MCF 10A (cell line): ENCODE measurements around the gene ST6GALNAC4. TPM values are rescaled to one million over a fixed set of nuclear protein-coding genes. Genes with fewer than 3 reads are reported as not detected.
A peak's percentile ranks its signal among the peaks of the same experiment; 100 is the strongest.

ENCODE experiments used
- BruUV-seq: library from RNA; stranded (reverse); fragments of 400-500 nt; replicated peaks from 2 replicates; lab custom pipeline; 2021; lab: Mats Ljungman, UMichigan
- CTCF ChIA-PET: fragments of 300-600 bp; sonication (Branson Sonifier 250); formaldehyde crosslinking; extraction: SDS; loops from one replicate; lab custom pipeline; 2021; ENCODE audit warnings: antibody characterized with exemption, inconsistent platforms; lab: Yijun Ruan, JAX
- POLR2A ChIA-PET: fragments of 300-600, 350-650 bp; sonication (Branson Sonifier 250); formaldehyde crosslinking; extraction: SDS; loops from one replicate; lab custom pipeline; 2020; ENCODE audit warnings: antibody characterized with exemption, inconsistent platforms; lab: Yijun Ruan, JAX
- DNase-seq: peaks from one replicate; pipeline ENCODE4 v3.0.0-alpha.2; 2018; ENCODE audit not compliant: unreplicated experiment
- H3K27ac Mint-ChIP-seq: one replicate; pipeline ENCODE4 v1.8.0; 2022; ENCODE audit warnings: mild to moderate bottlenecking, low read depth, mixed read lengths; ENCODE audit not compliant: unreplicated experiment
- H3K27me3 Mint-ChIP-seq: one replicate; pipeline ENCODE4 v1.8.0; 2022; ENCODE audit warnings: mixed read lengths; ENCODE audit not compliant: insufficient read depth, unreplicated experiment
- H3K36me3 Mint-ChIP-seq: one replicate; pipeline ENCODE4 v1.8.0; 2022; ENCODE audit warnings: mild to moderate bottlenecking, moderate library complexity, mixed read lengths; ENCODE audit not compliant: insufficient read depth, unreplicated experiment
- H3K4me1 Mint-ChIP-seq: one replicate; pipeline ENCODE4 v1.8.0; 2022; ENCODE audit warnings: mixed read lengths; ENCODE audit not compliant: insufficient read depth, unreplicated experiment
- H3K4me3 Mint-ChIP-seq: one replicate; pipeline ENCODE4 v1.8.0; 2022; ENCODE audit warnings: mild to moderate bottlenecking, moderate library complexity, mixed read lengths; ENCODE audit not compliant: unreplicated experiment
- H3K9me3 Mint-ChIP-seq: one replicate; pipeline ENCODE4 v1.8.0; 2022; ENCODE audit warnings: mixed read lengths; ENCODE audit not compliant: unreplicated experiment
- CTCF ChIP-seq: fragments of 200-600 bp; IDR thresholded peaks from one replicate; pipeline ENCODE4 v1.8.0; 2022; ENCODE audit warnings: antibody characterized with exemption, mild to moderate bottlenecking; ENCODE audit not compliant: unreplicated experiment
- intact Hi-C: fragments of 100-400 bp; cut with micrococcal nuclease; formaldehyde crosslinking; loops from 2 replicates; pipeline ENCODE4 v1.14.1; 2022
- total RNA-seq: library from RNA; stranded (reverse); gene quantifications from 2 replicates; pipeline ENCODE4 v1.2.3, GENCODE V29; 2022

The ST6GALNAC4 gene
- total RNA-seq, 1 experiment from 2014 or later: 39.5 TPM

- TSS peak; percentile 34 for BruUV-seq
- no peaks in the 10 kb centered on the region for H3K27me3 Mint-ChIP-seq
- peak overlapping the region; percentile 57 for H3K27ac Mint-ChIP-seq
- intact Hi-C loops: no loop called here
- no peak for TF ChIP-seq CTCF
- peaks cover 4% of the 10 kb centered on the region for H3K36me3 Mint-ChIP-seq
- H3K9me3 Mint-ChIP-seq: no peaks in the 10 kb centered on the region
- ChIA-PET POLR2A (interaction anchor here (0.6 to 1.3 kb wide), 6 partner anchors 23 to 76 kb away, joined by 3 to 5 read pairs (median 3); partner anchors contain the start of gene ST6GALNAC6), CTCF (interaction anchor here (0.6 to 1.1 kb wide), 3 partner anchors 23 to 158 kb away, joined by 3 to 5 read pairs (median 3); partner anchors contain the start of gene ST6GALNAC6)
- DNase-seq: no peak
- H3K4me1 Mint-ChIP-seq: peaks cover 9% of the 10 kb centered on the region
- peak overlapping the region; percentile 80 for H3K4me3 Mint-ChIP-seq
These were observed 39.9 kb downstream of the ST6GALNAC4 start for GRCh38 chr9:127876764-127877562.

GRCh38 chr9:127876026-127876763 is 40.6 kb downstream of the ST6GALNAC4 start:
- Mint-ChIP-seq H3K27me3 (no peaks in the 10 kb centered on the region), H3K4me3 (peak overlapping the region; percentile 80), H3K36me3 (peaks cover 10% of the 10 kb centered on the region), H3K27ac (peak overlapping the region; percentile 63), H3K4me1 (peaks cover 9% of the 10 kb centered on the region), H3K9me3 (no peaks in the 10 kb centered on the region)
- intact Hi-C loops: no loop called here
- ChIA-PET POLR2A (interaction anchor here (0.6 to 1.3 kb wide), 5 partner anchors 22 to 579 kb away, joined by 3 to 5 read pairs (median 3); partner anchors contain the start of gene ST6GALNAC6), CTCF (interaction anchor here (0.6 to 1.1 kb wide), 3 partner anchors 24 to 229 kb away, joined by 3 to 5 read pairs (median 4); partner anchors contain the start of gene ST6GALNAC6)
- TF ChIP-seq CTCF: no peak
- BruUV-seq: no TSS peak
- DNase-seq: no peak

GRCh38 chr9:127875306-127875966 is 41.4 kb downstream of the ST6GALNAC4 start:
- BruUV-seq: no TSS peak
- ChIA-PET CTCF (interaction anchor here (1.7 kb wide), 1 partner anchor 22 kb away, joined by 6 read pairs; no protein-coding TSS in a partner anchor), POLR2A (interaction anchor here (0.6 to 2.3 kb wide), 4 partner anchors 24 to 578 kb away, joined by 3 to 8 read pairs (median 4); partner anchors contain the start of genes FPGS and ST6GALNAC6)
- H3K4me1 Mint-ChIP-seq: peaks cover 9% of the 10 kb centered on the region
- H3K27ac Mint-ChIP-seq: peak overlapping the region; percentile 63
- no peak for DNase-seq
- intact Hi-C loops: no loop called here
- no peaks in the 10 kb centered on the region for H3K9me3 Mint-ChIP-seq
- H3K27me3 Mint-ChIP-seq: no peaks in the 10 kb centered on the region
- H3K4me3 Mint-ChIP-seq: peak overlapping the region; percentile 23
- peaks cover 11% of the 10 kb centered on the region for H3K36me3 Mint-ChIP-seq
- no peak for TF ChIP-seq CTCF
